H9 (cell line): Measurements from ENCODE around the gene KCNJ1. TPM values are rescaled to one million over a fixed set of nuclear protein-coding genes. Genes with fewer than 3 reads are reported as not detected.
A peak's percentile ranks its signal among the peaks of the same experiment; 100 is the strongest.

Source experiments
- DNase-seq: peaks from one replicate; pipeline ENCODE4 v3.0.0-alpha.2; 2017
- H2AFZ ChIP-seq: one replicate; pipeline ENCODE4 v1.6.1; 2013; ENCODE audit warnings: mild to moderate bottlenecking, low read length, control low read depth, moderate library complexity
- H2AK5ac ChIP-seq: 2 replicates; pipeline ENCODE4 v1.6.1; 2013; ENCODE audit warnings: low read length, control low read depth, mixed read lengths; ENCODE audit not compliant: insufficient read length
- H2BK120ac ChIP-seq: one replicate; pipeline ENCODE4 v1.6.1; 2013; ENCODE audit warnings: low read depth, mild to moderate bottlenecking, low read length, control low read depth, inconsistent platforms; ENCODE audit not compliant: poor library complexity, severe bottlenecking
- H2BK12ac ChIP-seq: 2 replicates; pipeline ENCODE4 v1.6.1; 2013; ENCODE audit warnings: low read length, control low read depth, mixed read lengths, low read depth; ENCODE audit not compliant: insufficient read length
- H2BK15ac ChIP-seq: 2 replicates; pipeline ENCODE4 v1.6.1; 2013; ENCODE audit warnings: low read depth, low read length, control low read depth
- H2BK20ac ChIP-seq: one replicate; pipeline ENCODE4 v1.6.1; 2013; ENCODE audit warnings: low read depth, mild to moderate bottlenecking, low read length, control low read depth, inconsistent platforms; ENCODE audit not compliant: poor library complexity, severe bottlenecking
- H2BK5ac ChIP-seq: 2 replicates; pipeline ENCODE4 v1.6.1; 2013; ENCODE audit warnings: low read length, control low read depth, mixed read lengths; ENCODE audit not compliant: insufficient read length
- H3K14ac ChIP-seq: 2 replicates; pipeline ENCODE4 v1.6.1; 2013; ENCODE audit warnings: low read length, control low read depth; ENCODE audit not compliant: insufficient read depth
- H3K18ac ChIP-seq: 2 replicates; pipeline ENCODE4 v1.6.1; 2013; ENCODE audit warnings: low read depth, mild to moderate bottlenecking, mixed read lengths, low read length, control low read depth; ENCODE audit not compliant: insufficient read length
- H3K23ac ChIP-seq: 2 replicates; pipeline ENCODE4 v1.6.1; 2013; ENCODE audit warnings: low read length, control low read depth, mixed read lengths, low read depth; ENCODE audit not compliant: insufficient read length
- H3K23me2 ChIP-seq: 2 replicates; pipeline ENCODE4 v1.6.1; 2013; ENCODE audit warnings: low read depth, mild to moderate bottlenecking, mixed read lengths, low read length, control low read depth; ENCODE audit not compliant: insufficient read length, poor library complexity, severe bottlenecking
- H3K27ac ChIP-seq: 2 replicates; pipeline ENCODE4 v1.5.1; 2013; ENCODE audit warnings: low read length, control low read depth, mixed read lengths, low read depth; ENCODE audit not compliant: insufficient read length
- H3K27me3 ChIP-seq: 2 replicates; pipeline ENCODE4 v1.6.1; 2013; ENCODE audit warnings: low read length, control low read depth, inconsistent platforms; ENCODE audit not compliant: insufficient read depth
- H3K4ac ChIP-seq: 2 replicates; pipeline ENCODE4 v1.6.1; 2013; ENCODE audit warnings: low read depth, mild to moderate bottlenecking, control low read depth, inconsistent platforms, low read length, moderate library complexity
- H3K4me1 ChIP-seq: 2 replicates; pipeline ENCODE4 v1.6.1; 2013; ENCODE audit warnings: low read length, control low read depth, inconsistent platforms; ENCODE audit not compliant: insufficient read depth
- H3K4me2 ChIP-seq: 2 replicates; pipeline ENCODE4 v1.6.1; 2013; ENCODE audit warnings: low read length, control low read depth, mixed read lengths; ENCODE audit not compliant: insufficient read length, insufficient read depth
- H3K56ac ChIP-seq: 2 replicates; pipeline ENCODE4 v1.6.1; 2013; ENCODE audit warnings: low read depth, mild to moderate bottlenecking, mixed read lengths, low read length, control low read depth; ENCODE audit not compliant: insufficient read length
- H3K79me1 ChIP-seq: 2 replicates; pipeline ENCODE4 v1.6.1; 2013; ENCODE audit warnings: low read depth, mild to moderate bottlenecking, moderate library complexity, low read length, control low read depth, inconsistent platforms; ENCODE audit not compliant: insufficient read depth, poor library complexity, severe bottlenecking
- H3K79me2 ChIP-seq: 2 replicates; pipeline ENCODE4 v1.6.1; 2013; ENCODE audit warnings: low read length, control low read depth, inconsistent platforms; ENCODE audit not compliant: insufficient read depth
- H3K9ac ChIP-seq: 2 replicates; pipeline ENCODE4 v1.6.1; 2013; ENCODE audit warnings: low read length, control low read depth, mixed read lengths; ENCODE audit not compliant: insufficient read length; ENCODE audit errors: extremely low read depth
- H3K9me3 ChIP-seq: one replicate; pipeline ENCODE4 v1.6.1; 2013; ENCODE audit warnings: low read depth, low read length, inconsistent platforms; ENCODE audit not compliant: control insufficient read depth
- H3T11ph ChIP-seq: one replicate; pipeline ENCODE4 v1.6.1; 2013; ENCODE audit warnings: mild to moderate bottlenecking, low read length, control low read depth, inconsistent platforms
- H4K20me1 ChIP-seq: one replicate; pipeline ENCODE4 v1.6.1; 2013; ENCODE audit not compliant: control insufficient read depth, insufficient read length, insufficient read depth
- H4K5ac ChIP-seq: 2 replicates; pipeline ENCODE4 v1.6.1; 2013; ENCODE audit warnings: low read depth, mild to moderate bottlenecking, mixed read lengths, low read length, control low read depth; ENCODE audit not compliant: insufficient read length
- H4K8ac ChIP-seq: replicated peaks from 2 replicates; pipeline ENCODE4 v1.6.1; 2013; ENCODE audit warnings: low read length, control low read depth, mixed read lengths, low read depth; ENCODE audit not compliant: insufficient read length
- H4K91ac ChIP-seq: 2 replicates; pipeline ENCODE4 v1.6.1; 2013; ENCODE audit warnings: low read depth, mild to moderate bottlenecking, moderate library complexity, mixed read lengths, low read length, control low read depth; ENCODE audit not compliant: insufficient read length
- H3K27ac Mint-ChIP-seq, 3 experiments: 2 replicates in 2 of 3; 3 replicates in 1 of 3; pipeline ENCODE4 v1.8.0; 2020 to 2021; ENCODE audit warnings: mixed read lengths in 3 of 3, mild to moderate bottlenecking in 1 of 3, moderate library complexity in 1 of 3
- H3K27me3 Mint-ChIP-seq: 2 replicates; pipeline ENCODE4 v1.8.0; 2021; ENCODE audit warnings: low read depth, mild to moderate bottlenecking, moderate library complexity, mixed read lengths
- H3K36me3 Mint-ChIP-seq, 3 experiments: 2 replicates in 2 of 3; 3 replicates in 1 of 3; pipeline ENCODE4 v1.8.0; 2020 to 2021; ENCODE audit warnings: low read depth in 3 of 3, mixed read lengths in 3 of 3; ENCODE audit not compliant: insufficient read depth in 1 of 3
- H3K4me1 Mint-ChIP-seq, 2 experiments: 2 replicates each; pipeline ENCODE4 v1.8.0; 2020; ENCODE audit warnings: mixed read lengths in 2 of 2
- H3K4me3 Mint-ChIP-seq, 2 experiments: 2 replicates in 1 of 2; 3 replicates in 1 of 2; pipeline ENCODE4 v1.8.0; 2020 to 2021; ENCODE audit warnings: mild to moderate bottlenecking in 2 of 2, mixed read lengths in 2 of 2, moderate library complexity in 1 of 2
- H3K9me3 Mint-ChIP-seq, 2 experiments: 2 replicates in 1 of 2; 3 replicates in 1 of 2; pipeline ENCODE4 v1.8.0; 2020; ENCODE audit warnings: mild to moderate bottlenecking in 2 of 2, mixed read lengths in 2 of 2, moderate library complexity in 1 of 2
- WGBS: extraction: QIAGEN DNeasy Blood & Tissue Kit; methylation state at CpG from one replicate; pipeline ENCODE4 v1.1.7; 2013; ENCODE audit warnings: missing lambda C conversion rate, low lambda C conversion rate, mixed read lengths; ENCODE audit not compliant: insufficient read length; ENCODE audit errors: extremely low coverage; 5-methylcytosine and 5-hydroxymethylcytosine counted together
- total RNA-seq: library from RNA; stranded (reverse); gene quantifications from 2 replicates; pipeline ENCODE4 v1.2.1, GENCODE V29; 2021
- TF ChIP-seq, protein P1 (sequence below): fragments of 200-600 bp; sonication (generic); conservative IDR thresholded peaks from 3 replicates; pipeline ENCODE4 v1.8.0; 2021; ENCODE audit warnings: antibody characterized with exemption, mild to moderate bottlenecking

The KCNJ1 gene
- total RNA-seq, 1 experiment from 2014 or later, result not detected

DNA sequence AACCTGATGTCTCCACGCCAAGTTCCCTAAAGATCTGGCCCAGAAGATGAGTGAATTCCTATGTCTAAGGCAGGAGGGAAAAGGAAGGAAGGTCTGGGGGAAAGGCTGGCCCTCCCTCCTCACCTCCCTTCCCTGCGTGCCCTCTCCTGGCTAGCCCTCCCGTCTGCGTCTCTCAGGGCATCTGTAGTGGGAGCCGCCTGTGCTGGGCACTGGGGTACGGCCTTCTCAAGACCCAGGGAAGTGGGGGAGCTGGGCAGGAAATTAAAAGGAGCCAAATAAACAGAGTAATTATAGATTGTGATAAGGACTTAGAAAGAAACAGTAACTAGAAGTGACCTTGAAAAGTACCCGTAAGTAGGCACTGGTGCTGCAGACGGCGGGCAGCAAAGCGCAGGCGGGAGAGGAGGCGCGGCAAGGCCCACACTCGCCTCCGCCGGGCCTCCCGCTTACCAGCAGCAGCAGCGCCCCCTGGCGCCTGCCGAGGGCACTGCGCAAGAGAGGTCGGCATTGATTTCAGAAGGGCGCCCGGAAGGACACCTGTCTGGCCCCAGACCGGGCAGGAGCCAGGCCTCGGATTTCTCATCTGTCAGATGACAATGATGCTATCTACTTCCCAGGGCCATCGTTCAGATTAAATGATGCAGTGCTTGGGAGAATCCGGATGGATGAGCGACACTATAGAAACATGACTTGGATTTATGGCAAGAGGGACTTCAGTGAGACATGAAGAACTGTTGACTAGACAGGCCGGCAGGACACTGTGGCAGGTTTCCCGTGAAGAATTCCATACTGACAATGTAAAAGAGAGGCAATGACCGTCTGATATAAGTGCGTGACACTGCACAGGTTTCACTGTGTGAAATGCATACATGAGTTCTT lies 7.3 kb downstream of the KCNJ1 start:
- H3K27me3 Mint-ChIP-seq, result peaks cover 32% of the 10 kb centered on the region
- no peak overlapping the region for H2AFZ ChIP-seq
- no peaks in the 10 kb centered on the region for H3K36me3 Mint-ChIP-seq

More for the DNA sequence above, 7.3 kb downstream of the KCNJ1 start:
- Histone ChIP-seq H3K27ac (no peak overlapping the region), H3K56ac (no peak overlapping the region), H3K27me3 (no peaks in the 10 kb centered on the region), H3K18ac (no peak overlapping the region), H3K4me1 (no peaks in the 10 kb centered on the region), H4K20me1 (no peaks in the 10 kb centered on the region), H3K9ac (no peak overlapping the region), H4K91ac (no peak overlapping the region), H3K23ac (no peak overlapping the region), H2BK120ac (no peak overlapping the region), H3K79me2 (no peaks in the 10 kb centered on the region), H2BK20ac (no peak overlapping the region), H2AK5ac (no peak overlapping the region), H2BK15ac (no peak overlapping the region), H3K4me2 (no peak overlapping the region), H3K79me1 (no peaks in the 10 kb centered on the region), H4K8ac (no peak overlapping the region), H3K14ac (no peak overlapping the region), H3K9me3 (no peaks in the 10 kb centered on the region), H4K5ac (no peak overlapping the region), H3T11ph (no peak overlapping the region), H3K4ac (no peak overlapping the region), H3K23me2 (no peaks in the 10 kb centered on the region), H2BK5ac (no peak overlapping the region), H2BK12ac (no peak overlapping the region)
- Mint-ChIP-seq H3K4me3 (no peak overlapping the region), H3K9me3 (no peaks in the 10 kb centered on the region; a peak in 1 of 5 replicates), H3K27ac (no peak overlapping the region), H3K4me1 (peaks cover 12 to 15% of the 10 kb centered on the region in 2 experiments)
- TF ChIP-seq, protein P1, sequence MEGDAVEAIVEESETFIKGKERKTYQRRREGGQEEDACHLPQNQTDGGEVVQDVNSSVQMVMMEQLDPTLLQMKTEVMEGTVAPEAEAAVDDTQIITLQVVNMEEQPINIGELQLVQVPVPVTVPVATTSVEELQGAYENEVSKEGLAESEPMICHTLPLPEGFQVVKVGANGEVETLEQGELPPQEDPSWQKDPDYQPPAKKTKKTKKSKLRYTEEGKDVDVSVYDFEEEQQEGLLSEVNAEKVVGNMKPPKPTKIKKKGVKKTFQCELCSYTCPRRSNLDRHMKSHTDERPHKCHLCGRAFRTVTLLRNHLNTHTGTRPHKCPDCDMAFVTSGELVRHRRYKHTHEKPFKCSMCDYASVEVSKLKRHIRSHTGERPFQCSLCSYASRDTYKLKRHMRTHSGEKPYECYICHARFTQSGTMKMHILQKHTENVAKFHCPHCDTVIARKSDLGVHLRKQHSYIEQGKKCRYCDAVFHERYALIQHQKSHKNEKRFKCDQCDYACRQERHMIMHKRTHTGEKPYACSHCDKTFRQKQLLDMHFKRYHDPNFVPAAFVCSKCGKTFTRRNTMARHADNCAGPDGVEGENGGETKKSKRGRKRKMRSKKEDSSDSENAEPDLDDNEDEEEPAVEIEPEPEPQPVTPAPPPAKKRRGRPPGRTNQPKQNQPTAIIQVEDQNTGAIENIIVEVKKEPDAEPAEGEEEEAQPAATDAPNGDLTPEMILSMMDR, result peak; percentile 99
- DNase-seq, result peak; percentile 89
- no CpG with 5 or more reads among the region's 33 CpGs for WGBS
